ENCODE measurements around the gene MYO15A.

DNA sequence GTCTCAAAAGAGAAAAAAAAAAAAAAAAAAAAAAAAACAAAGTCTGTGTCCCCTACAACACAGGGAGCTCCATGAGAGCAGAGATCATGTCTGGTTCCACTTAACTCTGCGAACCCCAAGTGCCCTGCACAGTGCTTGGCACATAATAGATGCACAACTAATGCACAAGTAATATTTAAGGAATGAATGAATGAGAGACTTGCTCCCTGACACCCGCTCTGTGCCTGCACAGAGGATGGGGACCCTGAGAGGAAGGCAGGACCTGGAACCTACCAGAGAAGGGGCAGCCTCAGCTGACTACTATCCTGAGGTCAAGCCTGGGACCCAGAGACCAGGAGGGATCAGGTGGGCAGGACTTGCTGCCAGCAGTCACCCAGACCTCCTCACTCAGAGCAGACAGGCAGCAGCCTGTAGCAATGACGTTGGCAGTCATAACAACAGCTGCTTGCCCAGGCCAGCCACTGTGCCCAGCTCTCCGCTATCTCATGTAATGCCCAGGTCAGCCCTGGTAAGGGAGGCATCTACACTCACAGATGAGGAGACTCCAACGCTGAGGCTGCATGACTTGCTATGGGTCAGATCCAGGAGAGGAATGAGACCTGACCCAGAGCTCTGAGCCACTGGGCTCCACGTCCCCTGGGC is 2.9 kb downstream of the MYO15A start:
- TF ChIP-seq POLR2A (IDR thresholded peaks at IDR 0.05; ENCODE audit: low read length) (no peak), GATA1 (IDR thresholded peaks at IDR 0.05; ENCODE audit: low read depth, low read length) (no peak)

Data from erythroblast (primary cell).